GM19463 (cell line): ENCODE data around the gene TIGD1.

ENCODE experiments used
- ATAC-seq: cut with Tn5 transposase; IDR thresholded peaks from one replicate; pipeline ENCODE4 v1.9.1; 2021; ENCODE audit warnings: mild to moderate bottlenecking, moderate library complexity; ENCODE audit not compliant: unreplicated experiment

TIGD1 gene

GRCh38 chr2:232550354-232551249 lies at the start of gene TIGD1, which contains the start of gene EIF4E2:
Gene TIGD1 (minus strand): TSS chr2:232550557. CDS start chr2:232549882, 675 bp downstream.
Gene EIF4E2 (plus strand): TSS chr2:232550689. CDS start chr2:232550725, 36 bp downstream.
- peak; percentile 95 for ATAC-seq

- no peak for ATAC-seq
These were observed 47.9 kb upstream of the TIGD1 start for GRCh38 chr2:232598293-232598692.

GRCh38 chr2:232597362-232598079 lies 47.2 kb upstream of the TIGD1 start:
- no peak for ATAC-seq

GRCh38 chr2:232593982-232594381 lies 43.6 kb upstream of the TIGD1 start:
- no peak for ATAC-seq

GRCh38 chr2:232592772-232593395 lies 42.5 kb upstream of the TIGD1 start:
- ATAC-seq, result no peak

- no peak for ATAC-seq
These were observed 38.6 kb upstream of the TIGD1 start for GRCh38 chr2:232588680-232589585.

GRCh38 chr2:232588031-232588430 lies 37.7 kb upstream of the TIGD1 start:
- ATAC-seq, result no peak

- no peak for ATAC-seq
These were observed 37.2 kb upstream of the TIGD1 start for GRCh38 chr2:232587512-232587911.

- ATAC-seq, result no peak
These were observed 36.7 kb upstream of the TIGD1 start for GRCh38 chr2:232586943-232587505.

- ATAC-seq, result no peak
These were observed 33.9 kb upstream of the TIGD1 start for GRCh38 chr2:232584238-232584637.

GRCh38 chr2:232581725-232582124 lies 31.4 kb upstream of the TIGD1 start:
- ATAC-seq, result no peak

- no peak for ATAC-seq
These were observed 30.3 kb upstream of the TIGD1 start for GRCh38 chr2:232580648-232580981.

- ATAC-seq, result no peak
These were observed 28.3 kb upstream of the TIGD1 start for GRCh38 chr2:232578626-232579025.

GRCh38 chr2:232577841-232578240 lies 27.5 kb upstream of the TIGD1 start:
- no peak for ATAC-seq

- ATAC-seq, result no peak
These were observed 26.6 kb upstream of the TIGD1 start for GRCh38 chr2:232576995-232577394.

GRCh38 chr2:232575404-232575746 lies 25.0 kb upstream of the TIGD1 start:
- ATAC-seq, result no peak

- ATAC-seq, result no peak
These were observed 24.5 kb upstream of the TIGD1 start for GRCh38 chr2:232574674-232575403.

- ATAC-seq, result no peak
These were observed 23.5 kb upstream of the TIGD1 start for GRCh38 chr2:232573771-232574435.

GRCh38 chr2:232573042-232573441 lies 22.7 kb upstream of the TIGD1 start:
- ATAC-seq, result no peak
